HG03457 (cell line): Measurements from ENCODE around the gene FBLN2.

ENCODE experiments used
- ATAC-seq: cut with Tn5 transposase; IDR thresholded peaks from one replicate; pipeline ENCODE4 v1.9.1; 2021; ENCODE audit warnings: moderate number of reproducible peaks; ENCODE audit not compliant: unreplicated experiment

FBLN2 gene

DNA sequence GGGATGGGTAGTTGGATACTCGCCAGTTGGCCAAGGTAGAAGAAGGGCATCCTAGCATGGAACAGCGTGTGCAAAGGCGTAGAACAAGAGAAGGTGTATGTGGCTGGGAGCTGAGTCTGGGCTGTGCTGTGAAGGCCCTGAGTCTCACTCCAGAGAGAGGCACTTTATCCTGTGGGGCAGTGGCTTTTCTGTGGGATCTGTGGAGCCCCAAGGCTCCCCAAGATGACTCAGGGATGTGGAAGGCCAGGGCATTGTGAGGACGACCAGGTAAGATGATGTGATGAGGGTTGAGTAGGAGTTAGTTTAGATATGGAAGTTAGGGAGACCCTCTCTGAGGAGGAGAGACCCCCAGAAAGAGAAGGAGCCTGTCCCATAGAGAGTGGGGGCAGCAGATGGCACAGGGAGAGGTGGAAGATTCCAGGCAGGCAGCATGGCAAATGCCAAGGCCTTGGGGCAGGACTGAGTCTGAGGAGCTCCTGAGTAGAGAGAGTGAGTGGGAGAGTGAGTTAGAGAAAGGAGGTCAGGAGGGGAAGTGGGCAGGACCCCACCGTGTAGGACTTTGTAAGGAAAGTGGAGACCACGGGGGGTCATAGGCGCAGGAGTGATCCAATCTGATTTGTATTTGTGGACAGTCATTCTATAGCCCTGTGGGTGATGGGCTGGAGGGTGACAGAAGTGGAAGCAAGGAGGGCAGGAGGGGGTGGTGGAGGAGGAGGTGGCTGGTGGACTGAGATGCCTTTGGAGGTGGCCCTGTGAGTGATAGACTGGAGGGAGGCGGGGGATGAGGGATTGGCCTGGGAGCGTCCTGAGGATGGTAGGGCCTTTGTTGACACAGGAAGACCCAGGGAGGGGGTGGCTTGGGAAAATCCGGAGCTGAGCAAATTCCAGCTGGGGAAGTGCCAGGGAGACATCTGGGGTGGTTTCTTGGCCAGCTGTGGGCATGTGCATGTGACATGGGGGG, 50.3 kb downstream of the FBLN2 start:
- no peak for ATAC-seq

DNA sequence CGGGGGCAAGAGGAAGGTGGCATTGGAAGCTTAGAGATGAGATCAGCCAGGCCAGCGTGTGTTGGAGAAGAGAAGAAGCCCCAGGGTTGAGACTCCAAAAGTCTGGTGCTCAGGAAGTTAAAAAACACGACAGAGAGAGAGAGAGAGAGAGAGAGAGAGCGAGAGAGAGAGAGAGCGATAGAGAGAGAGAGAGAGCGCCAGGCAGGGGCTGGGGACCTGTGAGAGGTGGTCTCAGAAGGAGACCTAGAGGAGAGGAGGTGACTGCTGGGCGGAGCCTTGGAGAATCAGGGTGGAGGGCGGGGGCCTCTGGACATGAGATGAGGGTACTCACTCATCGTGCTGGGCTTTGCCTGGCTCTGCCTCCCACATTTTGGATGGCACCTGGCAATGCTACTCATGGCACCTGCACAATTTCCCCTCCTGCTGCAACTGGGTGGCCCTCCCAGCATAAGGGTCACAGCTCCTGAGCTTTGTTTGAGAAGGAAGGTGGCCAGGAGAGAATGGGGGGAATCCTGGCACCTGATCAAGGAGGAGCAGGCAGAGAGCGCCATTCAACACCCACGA, 51.0 kb downstream of the FBLN2 start:
- ATAC-seq: no peak

DNA sequence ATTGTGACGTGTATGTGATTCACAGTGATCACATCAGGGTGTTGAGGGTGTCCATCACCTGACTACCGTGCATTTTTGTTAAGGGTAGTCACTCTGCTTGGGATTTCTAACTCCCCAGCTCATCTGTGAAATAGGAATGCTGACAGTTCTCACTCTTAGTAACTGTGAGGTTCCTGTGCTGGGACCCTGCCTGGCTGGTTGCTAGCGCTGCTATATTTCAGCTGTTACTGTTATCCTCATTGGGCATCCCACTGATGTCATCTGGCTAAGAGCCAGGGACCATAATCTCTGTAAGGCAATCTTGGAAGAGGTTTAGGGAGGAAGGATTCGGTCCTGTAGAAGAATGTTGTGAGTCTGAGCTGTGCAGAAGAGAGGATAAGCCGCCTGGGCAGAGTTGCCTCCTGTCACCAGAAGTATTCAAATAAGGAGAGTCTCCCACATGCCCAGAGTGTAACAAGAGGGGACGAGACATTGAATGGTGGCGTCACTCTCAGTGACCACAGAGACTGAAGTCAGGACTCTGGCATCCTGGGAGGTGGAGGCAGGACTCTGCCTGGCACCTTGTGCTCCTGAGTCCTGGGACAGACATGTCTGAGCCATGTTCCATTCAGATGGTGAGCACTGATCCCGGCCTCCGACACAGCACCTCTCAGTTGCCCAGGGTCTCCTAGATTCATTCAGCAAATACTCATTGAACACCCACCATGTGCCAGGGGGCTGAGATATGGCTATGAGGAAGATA, 52.2 kb downstream of the FBLN2 start:
- ATAC-seq: no peak

DNA sequence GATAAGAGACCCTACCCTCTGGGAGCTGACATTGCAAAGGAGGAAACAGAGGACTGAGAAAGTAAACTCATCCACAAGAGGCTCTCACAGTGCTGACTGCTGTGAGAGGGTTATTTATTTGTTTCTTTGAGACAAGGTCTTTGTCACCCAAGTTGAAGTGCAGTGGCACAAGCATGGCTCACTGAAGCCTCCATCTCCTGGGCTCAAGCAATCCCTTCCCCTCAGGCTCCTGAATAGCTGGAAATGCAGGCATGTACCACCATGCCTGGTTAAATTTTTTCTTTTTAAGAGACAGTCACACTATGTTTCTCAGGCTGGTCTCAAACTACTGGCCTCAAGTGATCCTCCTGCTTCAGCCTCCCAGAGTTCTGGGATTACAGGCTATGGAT, 52.8 kb downstream of the FBLN2 start:
- no peak for ATAC-seq

DNA sequence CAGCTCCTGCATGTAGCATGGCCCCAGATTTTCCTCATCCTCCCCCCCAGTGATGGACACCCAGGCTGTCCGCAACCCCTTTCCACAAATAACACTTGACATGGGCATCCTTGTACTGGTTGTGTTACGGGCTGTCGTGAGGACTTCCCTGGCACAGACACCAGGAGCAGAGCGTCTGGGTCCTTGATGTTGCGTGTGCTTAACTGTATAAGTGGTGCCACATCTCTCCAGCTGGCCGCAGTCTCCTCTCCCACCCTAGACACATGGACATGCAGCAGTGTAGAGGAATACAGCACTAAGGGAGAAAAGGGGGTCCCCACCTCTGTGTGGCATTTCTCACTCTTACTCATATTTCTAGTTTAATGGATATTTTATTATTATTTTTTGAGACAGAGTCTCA, 56.6 kb downstream of the FBLN2 start:
- ATAC-seq: no peak

DNA sequence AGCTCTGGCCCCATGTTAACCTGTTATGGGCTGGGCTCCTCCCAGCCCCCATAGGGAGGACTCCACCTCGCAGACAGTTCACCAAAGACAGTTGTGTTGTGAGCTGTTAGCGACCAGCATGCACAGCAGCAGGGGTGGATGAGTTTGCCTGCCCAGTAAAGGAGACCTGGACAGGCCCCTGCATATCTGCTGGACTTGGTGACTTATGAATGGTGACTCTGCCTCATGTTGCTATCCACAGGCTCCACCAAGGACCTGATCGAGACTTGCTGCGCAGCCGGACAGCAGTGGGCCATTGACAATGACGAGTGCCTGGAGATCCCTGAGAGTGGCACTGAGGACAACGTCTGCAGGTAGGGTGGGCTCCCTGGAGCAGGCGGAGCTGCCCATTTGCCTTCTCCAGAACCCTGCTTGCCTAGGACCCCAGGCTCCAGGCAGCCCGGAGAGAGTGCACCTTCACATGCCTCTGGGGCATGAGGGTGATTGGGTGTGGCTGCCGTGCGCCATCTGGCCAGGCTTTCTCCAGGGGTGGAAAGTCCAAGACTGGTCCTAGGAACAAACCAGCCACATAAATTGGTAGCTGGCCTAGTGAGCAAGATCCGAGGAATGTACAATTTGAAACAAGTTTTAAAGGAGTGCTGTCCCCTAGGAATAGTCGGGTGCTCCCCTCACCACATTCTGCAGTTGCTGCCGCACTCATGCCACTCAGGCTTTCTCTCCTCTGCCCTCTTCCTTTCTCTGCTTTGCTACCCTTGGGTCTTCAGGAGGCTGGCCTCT, 59.1 kb downstream of the FBLN2 start:
- no peak for ATAC-seq

DNA sequence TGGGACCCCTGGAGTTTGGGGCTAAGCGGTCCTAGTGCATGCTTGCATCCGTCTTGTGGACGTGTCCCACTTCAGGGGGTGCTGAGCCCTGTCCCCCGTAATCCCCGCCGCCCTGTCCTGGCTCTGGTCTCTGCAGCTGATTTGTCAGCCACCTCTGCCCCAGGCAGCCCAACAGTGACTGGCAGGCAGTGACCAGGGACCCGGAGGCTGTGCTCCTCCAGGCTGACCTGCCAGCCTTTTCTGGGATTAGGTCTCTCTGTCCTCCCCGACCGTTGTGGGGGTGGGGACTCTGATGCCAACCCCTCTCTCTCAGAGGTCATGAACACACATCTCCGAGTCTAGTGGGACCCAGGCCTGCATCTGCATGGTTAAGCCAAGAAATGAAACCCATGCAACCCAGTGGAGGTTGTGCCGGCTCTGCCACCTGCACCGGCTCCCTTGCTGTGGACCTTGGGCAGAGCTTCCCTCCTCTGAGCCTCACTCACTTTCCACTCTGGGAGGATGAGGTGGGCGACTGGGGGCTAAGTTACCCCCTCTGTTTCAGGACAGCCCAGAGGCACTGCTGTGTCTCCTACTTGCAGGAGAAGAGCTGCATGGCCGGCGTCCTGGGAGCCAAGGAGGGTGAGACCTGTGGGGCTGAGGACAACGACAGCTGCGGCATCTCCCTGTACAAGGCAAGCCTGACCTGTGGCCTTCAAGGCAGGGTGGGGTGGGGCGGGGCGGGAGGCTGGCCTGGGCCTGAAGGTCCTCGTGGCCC, 60.2 kb downstream of the FBLN2 start:
- ATAC-seq: no peak

DNA sequence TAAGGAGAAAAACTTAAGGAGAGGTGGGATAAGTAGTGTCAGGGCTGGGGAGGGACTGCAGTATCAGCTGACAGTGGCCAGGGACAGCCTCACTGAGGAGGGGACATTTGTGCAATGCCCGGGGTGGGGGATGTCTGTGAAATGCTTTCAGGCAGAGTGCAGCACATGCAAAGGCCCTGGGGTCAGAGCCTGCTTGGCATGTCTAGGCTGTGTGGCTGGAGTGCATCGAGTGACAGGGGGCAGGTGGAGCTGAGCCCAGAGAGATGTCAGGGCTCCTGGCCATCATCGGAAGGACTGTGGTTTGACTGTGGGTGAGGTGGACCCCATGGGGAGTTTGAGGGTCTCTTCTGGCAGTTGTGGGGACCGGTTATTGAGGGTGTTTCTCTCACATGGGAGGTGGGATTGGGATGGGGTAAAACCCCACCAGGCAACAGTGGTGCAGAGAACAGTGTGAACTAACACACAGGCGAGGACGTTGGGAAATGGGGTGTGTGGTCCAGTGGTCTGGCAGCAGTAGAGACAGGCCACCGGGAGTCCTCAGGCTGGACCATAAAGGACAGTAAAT, 61.2 kb downstream of the FBLN2 start:
- ATAC-seq: no peak

DNA sequence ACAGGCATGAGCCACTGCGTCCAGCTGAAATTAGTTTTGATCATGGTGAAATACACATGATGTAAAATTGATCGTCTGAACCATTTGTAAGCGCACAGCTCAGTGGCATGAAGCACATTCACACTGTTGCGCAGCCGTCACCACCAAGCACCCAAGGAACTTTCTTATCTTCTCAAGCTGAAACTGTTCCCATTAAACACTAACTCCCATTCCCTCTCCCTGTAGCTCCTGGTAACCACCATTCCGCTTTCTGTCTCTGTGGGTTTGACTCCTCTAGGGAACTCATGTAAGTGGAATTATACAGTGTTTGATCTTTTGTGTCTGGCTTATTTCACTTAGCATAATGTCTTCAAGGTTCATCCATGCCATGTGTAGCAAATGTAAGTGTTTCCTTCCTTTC, 62.3 kb downstream of the FBLN2 start:
- ATAC-seq: no peak

DNA sequence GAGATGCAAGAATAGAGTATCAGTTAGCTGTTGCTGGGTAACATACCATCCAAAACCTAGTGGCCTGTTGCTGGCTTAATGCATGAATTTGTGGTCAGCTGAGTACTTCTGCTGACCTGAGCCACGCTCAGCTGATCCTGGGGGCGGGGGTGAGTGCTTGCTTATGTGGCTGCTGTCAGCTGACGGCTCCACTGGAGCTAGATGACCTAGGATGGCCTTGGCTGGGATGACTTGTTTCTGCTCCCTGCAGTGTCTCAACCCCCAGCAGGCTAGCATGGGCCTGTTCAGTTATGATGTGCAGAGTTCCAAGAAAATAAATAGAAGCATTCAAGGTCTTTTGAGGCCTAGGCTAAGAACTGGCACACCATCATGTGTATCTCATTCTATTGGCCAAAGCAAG, 63.9 kb downstream of the FBLN2 start:
- ATAC-seq: no peak

DNA sequence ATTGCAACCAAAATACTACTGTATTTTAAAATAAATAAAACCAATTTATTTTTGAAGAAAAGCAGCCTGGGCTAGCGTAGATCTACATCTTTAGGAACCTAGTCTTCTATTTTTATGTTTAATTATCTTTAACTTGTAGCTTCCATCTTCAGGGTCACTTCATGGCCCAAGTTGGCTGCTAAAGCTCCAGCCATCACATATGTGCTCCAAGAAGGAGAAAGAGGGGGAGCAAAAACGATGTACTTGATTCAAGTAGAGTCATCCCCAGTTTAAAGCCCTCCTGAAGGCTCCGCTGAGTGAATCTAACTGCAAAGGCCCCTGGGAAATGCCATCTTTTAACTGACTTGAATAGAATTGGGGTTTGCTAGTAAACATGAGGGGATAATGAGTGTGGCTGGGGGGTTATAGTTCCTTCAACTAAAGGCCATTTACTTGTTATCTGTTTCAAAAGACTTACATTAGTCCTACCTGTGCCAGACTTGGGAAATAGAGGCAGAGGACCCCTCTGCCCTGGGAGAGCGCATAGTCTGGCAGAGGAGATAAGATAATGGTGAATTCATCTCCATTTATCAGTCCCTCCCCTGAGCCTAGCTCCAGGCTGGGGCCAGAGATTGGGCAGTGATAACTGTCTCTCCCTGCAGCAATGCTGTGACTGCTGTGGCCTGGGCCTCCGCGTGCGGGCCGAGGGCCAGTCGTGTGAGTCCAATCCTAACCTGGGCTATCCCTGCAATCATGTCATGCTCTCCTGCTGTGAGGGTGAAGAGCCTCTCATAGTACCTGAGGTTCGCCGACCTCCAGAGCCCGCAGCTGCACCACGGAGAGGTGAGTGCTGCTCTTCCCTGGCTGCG, 64.6 kb downstream of the FBLN2 start:
- ATAC-seq: no peak

DNA sequence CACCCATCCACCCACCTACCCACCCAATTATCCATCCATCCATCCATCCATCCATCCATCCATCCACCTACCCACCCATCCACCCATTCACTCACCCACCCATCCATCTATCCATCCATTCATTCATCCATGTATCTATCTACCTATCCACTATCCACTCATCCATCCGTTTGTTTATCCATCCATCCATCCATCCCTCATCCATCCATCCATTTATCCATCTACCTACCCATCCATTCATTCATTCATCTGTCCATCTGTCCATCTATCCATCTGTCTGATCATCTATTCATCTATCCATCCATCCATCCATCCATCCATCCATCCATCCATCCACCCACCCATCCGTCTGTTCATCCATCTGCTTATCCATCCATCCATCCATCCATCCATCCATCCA, 65.7 kb downstream of the FBLN2 start:
- no peak for ATAC-seq

DNA sequence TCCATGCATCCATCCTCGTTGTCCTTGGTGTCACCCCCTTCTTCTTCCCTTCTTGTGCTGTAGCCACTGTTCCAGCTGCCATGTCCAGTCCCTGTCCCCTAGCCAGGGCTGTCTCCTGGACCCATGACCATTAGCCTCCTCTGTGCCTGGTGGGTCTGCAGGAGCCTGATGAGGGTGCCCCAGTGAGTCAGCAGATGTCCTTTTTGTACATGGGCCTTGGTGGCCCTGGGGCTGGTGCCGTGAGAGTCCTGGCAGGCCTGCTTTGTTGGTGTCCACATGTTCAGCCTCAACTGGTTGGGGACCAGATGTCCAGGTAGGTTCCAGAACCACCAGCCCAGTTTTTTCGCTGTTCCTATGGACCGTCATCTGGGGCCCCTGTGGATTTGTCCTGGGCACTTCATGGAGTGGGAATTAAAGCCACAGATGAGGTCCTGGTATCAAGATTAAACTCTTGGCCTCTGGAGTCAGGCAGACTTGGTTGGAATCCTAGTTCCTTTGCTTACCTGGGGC, 66.1 kb downstream of the FBLN2 start:
- ATAC-seq: no peak

DNA sequence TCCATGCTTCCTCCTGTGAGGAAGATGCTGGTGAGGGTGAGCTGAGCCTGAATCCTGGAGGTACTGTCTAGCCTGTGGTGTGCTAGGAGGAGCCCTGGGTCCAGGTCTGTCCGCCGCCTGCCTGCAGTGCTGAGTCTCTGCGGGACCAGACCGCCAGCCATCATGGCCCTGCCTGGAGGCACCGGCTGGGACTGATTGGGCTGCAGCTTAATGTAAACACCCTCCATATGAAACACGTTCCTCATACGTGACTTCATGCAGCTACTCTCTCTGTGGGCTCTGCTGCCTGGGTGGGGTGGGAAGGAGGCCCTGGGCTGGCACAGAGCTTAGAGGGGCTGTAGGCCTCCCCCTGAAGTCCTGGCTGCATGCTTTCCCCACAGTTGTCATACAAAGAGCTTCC, 67.4 kb downstream of the FBLN2 start:
- no peak for ATAC-seq

DNA sequence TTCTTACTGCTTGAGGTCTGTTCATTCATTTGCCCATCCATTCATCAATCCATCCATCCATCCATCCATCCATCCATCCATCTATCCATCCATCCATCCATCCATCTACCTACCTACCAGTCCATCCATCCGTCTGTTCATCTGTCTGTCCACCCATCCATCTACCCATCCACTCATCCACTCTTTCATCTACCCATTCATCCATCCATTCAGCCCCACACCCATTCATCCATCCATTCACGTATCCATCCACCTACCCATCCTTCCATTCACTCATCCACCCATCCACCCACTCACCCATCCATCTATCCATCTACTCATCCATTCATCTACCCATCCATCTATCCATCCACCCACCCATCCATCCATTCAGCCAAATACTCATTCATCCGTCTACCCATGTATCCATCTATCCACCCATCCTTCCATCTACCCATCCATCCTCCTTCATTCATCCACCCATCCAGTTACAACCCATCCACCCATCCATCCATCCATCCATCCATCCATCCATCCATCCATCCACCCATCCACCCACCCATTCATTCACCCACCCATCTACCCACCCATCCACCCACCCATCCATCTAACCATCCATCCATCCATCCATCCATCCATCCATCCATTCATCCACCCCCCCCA, 68.3 kb downstream of the FBLN2 start:
- no peak for ATAC-seq

DNA sequence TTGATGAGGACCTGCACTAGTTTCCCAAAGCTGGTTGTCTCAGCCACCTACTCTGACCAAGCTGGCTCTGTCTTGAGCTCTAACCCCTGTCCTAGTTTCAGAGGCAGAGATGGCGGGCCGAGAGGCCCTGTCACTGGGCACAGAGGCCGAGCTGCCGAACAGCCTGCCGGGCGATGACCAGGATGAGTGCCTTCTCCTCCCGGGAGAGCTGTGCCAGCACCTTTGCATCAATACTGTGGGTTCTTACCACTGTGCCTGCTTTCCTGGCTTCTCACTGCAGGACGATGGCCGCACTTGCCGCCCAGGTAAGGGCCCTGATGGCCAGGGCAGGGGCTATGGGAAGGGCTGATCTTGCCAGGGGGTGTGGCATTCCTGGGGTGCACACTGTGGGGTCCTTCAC, 69.1 kb downstream of the FBLN2 start:
- ATAC-seq: no peak

DNA sequence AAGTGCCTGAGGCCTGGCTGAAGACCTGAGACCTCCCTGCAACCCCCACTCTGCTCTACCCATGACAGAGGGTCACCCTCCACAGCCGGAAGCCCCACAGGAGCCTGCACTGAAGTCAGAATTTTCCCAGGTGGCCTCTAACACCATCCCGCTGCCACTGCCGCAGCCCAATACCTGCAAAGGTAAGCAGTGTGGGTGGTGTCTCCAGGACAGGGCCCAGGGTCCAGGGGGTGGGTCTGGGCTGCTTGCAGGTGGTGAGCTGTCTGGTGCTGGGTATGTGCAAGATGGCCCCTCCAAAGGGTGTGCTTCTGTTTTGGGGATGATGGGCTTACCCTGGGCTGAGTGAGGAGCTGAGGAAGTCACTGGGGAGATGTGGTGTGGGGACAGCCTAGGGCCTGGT, 69.9 kb downstream of the FBLN2 start:
- ATAC-seq: no peak

DNA sequence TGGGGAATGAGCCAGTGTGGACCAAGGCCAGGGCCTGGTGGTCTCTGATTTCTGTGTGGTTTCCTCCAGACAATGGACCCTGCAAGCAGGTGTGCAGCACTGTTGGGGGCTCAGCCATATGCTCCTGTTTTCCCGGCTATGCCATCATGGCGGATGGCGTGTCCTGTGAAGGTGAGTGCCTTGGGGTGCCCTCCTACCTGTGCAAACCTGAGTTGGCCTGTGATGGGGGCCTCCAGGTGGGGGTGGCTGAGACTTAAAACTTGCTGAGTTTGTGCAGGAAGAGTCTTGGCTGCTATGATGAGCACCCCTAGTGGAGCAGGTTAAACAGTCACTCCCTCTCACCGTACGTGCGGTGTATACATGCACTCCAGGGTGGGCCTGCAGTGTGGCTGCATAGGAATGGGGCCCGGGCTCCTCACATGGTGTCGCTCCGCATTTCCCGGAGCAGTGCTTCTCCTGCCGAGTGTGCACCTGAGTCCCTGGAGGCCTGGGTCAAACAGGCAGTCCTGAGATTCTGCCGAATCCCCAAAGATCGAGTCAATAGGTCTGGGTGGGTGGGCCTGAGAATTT, 70.8 kb downstream of the FBLN2 start:
- no peak for ATAC-seq
